ENCODE data around the gene CCDC157. TPM values are rescaled to one million over a fixed set of nuclear protein-coding genes. Genes with fewer than 3 reads are reported as not detected.
A peak's percentile ranks its signal among the peaks of the same experiment; 100 is the strongest.

Gene CCDC157
- total RNA-seq, 1 donor, result 1.3 TPM

GRCh38 chr22:30325724-30326254, 31.0 kb upstream of the CCDC157 start:
- no peak for TF ChIP-seq CTCF (IDR thresholded peaks at IDR 0.05; ENCODE audit: insufficient read depth, low read depth, low read length)
- no peak for DNase-seq (ENCODE audit: low read depth)
- H3K4me3 ChIP-seq (ENCODE audit: low read depth, low read length), result peak overlapping the region; percentile 89

- DNase-seq (ENCODE audit: low read depth), result peak; percentile 53
- no peak for TF ChIP-seq CTCF (IDR thresholded peaks at IDR 0.05; ENCODE audit: insufficient read depth, low read depth, low read length)
- peak overlapping the region; percentile 89 for H3K4me3 ChIP-seq (ENCODE audit: low read depth, low read length)
Observed at GRCh38 chr22:30326255-30326705, 30.5 kb upstream of the CCDC157 start.

GRCh38 chr22:30326706-30327362, 30.0 kb upstream of the CCDC157 start, which contains the start of gene TBC1D10A:
TBC1D10A (minus strand) TSS chr22:30326941; CDS start chr22:30326881, 60 bp downstream.
- TF ChIP-seq CTCF (IDR thresholded peaks at IDR 0.05; ENCODE audit: insufficient read depth, low read depth, low read length), result no peak
- peak within 1 kb of the TSS; percentile 89 for H3K4me3 ChIP-seq (ENCODE audit: low read depth, low read length)
- DNase-seq (ENCODE audit: low read depth), result peak; percentile 90

- H3K4me3 ChIP-seq (ENCODE audit: low read depth, low read length), result no peak overlapping the region
- peak; percentile 12 for TF ChIP-seq CTCF (IDR thresholded peaks at IDR 0.05; ENCODE audit: insufficient read depth, low read depth, low read length)
- DNase-seq (ENCODE audit: low read depth), result peak; percentile 43
Observed at GRCh38 chr22:30327864-30328345, 28.9 kb upstream of the CCDC157 start.

GRCh38 chr22:30328466-30329049, 28.2 kb upstream of the CCDC157 start:
- peak; percentile 63 for DNase-seq (ENCODE audit: low read depth)
- H3K4me3 ChIP-seq (ENCODE audit: low read depth, low read length), result no peak overlapping the region
- TF ChIP-seq CTCF (IDR thresholded peaks at IDR 0.05; ENCODE audit: insufficient read depth, low read depth, low read length), result no peak

- no peak for TF ChIP-seq CTCF (IDR thresholded peaks at IDR 0.05; ENCODE audit: insufficient read depth, low read depth, low read length)
- DNase-seq (ENCODE audit: low read depth), result no peak
- no peak overlapping the region for H3K4me3 ChIP-seq (ENCODE audit: low read depth, low read length)
Observed at GRCh38 chr22:30332551-30332950, 24.3 kb upstream of the CCDC157 start.

Measured in fibroblast of villous mesenchyme (primary cell).